OCI-LY3 (cell line): Measurements from ENCODE around the gene RARA.
A peak's percentile ranks its signal among the peaks of the same experiment; 100 is the strongest.

Experiments
- CTCF ChIP-seq: fragments of 200-600, 300-600 bp; sonication (generic); IDR thresholded peaks from 2 replicates; pipeline ENCODE4 v1.5.1; 2014; ENCODE audit warnings: antibody characterized with exemption, low read length, low read depth
- EZH2phosphoT487 ChIP-seq: fragments of 200-600 bp; shearing (Covaris generic); IDR thresholded peaks from 2 replicates; pipeline ENCODE4 v1.6.1; 2018; ENCODE audit warnings: antibody characterized with exemption, mixed run types, low read depth

GRCh38 chr17:40317345-40317873 lies 8.4 kb downstream of the RARA start:
- peak; percentile 61 for TF ChIP-seq CTCF
- no peak for TF ChIP-seq EZH2phosphoT487
